Right lobe of liver (tissue), 4 donors: ENCODE measurements around the gene ZFP3.

Experiments used
- POLR2A ChIP-seq: fragments of 450-650 bp; IDR thresholded peaks from one replicate; pipeline ENCODE4 v1.6.1; 2017; ENCODE audit warnings: antibody characterized with exemption, mild to moderate bottlenecking
- TF ChIP-seq, protein P1 (sequence below), 4 donors: fragments of 200-600 bp in 3 of 4; fragments of 450-650 bp in 1 of 4; IDR thresholded peaks; one replicate each; pipeline versions ENCODE4 v1.5.1 to v1.8.0; 2016 to 2022; ENCODE audit warnings: antibody characterized with exemption in 4 of 4, mild to moderate bottlenecking in 2 of 4
- donor health status: DM: no; HTN: no; CAD: no.
- donor health status: DM: no; HTN: no; CAD: no.
- donor health status: DM: no; HTN: yes; CAD: no.

DNA sequence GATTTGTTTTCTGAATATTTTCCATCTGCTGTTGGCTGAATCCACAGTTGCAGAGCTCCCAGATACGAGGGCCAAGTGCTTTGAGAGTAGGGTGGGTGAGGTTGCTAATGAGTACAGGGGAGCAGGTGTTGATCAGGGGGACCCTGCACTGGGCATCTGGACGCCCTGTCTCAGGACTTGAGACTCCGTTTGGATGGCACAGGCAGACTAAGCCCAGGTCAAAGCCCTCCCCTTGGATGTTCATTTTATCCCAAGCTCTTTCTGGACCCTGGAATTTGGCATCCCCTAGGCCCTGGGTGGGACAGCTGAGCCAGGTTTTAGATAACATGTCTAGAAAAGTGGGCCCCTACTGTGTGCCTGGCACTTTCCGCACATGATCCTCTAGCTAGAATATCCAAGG lies 49.6 kb downstream of the ZFP3 start:
- TF ChIP-seq, protein P1, sequence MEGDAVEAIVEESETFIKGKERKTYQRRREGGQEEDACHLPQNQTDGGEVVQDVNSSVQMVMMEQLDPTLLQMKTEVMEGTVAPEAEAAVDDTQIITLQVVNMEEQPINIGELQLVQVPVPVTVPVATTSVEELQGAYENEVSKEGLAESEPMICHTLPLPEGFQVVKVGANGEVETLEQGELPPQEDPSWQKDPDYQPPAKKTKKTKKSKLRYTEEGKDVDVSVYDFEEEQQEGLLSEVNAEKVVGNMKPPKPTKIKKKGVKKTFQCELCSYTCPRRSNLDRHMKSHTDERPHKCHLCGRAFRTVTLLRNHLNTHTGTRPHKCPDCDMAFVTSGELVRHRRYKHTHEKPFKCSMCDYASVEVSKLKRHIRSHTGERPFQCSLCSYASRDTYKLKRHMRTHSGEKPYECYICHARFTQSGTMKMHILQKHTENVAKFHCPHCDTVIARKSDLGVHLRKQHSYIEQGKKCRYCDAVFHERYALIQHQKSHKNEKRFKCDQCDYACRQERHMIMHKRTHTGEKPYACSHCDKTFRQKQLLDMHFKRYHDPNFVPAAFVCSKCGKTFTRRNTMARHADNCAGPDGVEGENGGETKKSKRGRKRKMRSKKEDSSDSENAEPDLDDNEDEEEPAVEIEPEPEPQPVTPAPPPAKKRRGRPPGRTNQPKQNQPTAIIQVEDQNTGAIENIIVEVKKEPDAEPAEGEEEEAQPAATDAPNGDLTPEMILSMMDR (IDR thresholded peaks at IDR 0.05): no peak
- no peak for TF ChIP-seq POLR2A
